ENCODE data around the gene CNGA3.

DNA sequence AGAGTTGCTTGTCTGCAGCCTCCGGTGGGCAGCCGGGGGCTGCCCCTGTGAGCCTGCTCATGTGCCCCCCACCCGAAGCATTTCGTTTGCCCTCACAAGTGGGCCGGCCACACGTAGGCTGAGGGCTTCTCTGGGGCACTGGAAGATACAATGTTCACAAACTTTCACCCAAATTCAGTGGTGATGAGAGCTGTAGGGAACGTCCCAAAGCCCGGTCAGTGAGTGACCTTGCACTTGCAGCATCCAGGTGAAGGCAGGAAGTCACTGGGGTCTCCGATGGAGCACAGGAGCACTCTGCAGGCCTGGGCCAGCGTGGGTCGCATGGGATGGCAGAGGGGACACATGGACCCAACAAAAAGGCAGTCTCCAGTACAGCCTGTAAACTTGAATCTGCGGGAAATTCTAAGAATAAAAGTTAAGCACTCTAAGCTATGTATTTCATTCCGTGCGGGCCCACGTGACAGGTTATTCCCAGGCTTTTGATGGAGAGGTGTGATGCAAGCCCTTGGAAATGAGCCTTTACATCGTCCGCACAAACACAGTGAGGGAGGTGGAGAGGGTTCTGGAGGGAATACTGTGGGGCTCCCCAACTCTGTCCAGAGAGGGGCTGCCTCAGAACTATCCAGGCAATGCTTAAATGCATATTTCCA is 42.5 kb downstream of the CNGA3 start:
- TF ChIP-seq SPI1 (IDR thresholded peaks at IDR 0.05; ENCODE audit: borderline replicate concordance, low read depth) (no peak), POLR2AphosphoS5 (IDR thresholded peaks at IDR 0.05; ENCODE audit: low read depth) (no peak)
- TF ChIP-seq, protein P1, sequence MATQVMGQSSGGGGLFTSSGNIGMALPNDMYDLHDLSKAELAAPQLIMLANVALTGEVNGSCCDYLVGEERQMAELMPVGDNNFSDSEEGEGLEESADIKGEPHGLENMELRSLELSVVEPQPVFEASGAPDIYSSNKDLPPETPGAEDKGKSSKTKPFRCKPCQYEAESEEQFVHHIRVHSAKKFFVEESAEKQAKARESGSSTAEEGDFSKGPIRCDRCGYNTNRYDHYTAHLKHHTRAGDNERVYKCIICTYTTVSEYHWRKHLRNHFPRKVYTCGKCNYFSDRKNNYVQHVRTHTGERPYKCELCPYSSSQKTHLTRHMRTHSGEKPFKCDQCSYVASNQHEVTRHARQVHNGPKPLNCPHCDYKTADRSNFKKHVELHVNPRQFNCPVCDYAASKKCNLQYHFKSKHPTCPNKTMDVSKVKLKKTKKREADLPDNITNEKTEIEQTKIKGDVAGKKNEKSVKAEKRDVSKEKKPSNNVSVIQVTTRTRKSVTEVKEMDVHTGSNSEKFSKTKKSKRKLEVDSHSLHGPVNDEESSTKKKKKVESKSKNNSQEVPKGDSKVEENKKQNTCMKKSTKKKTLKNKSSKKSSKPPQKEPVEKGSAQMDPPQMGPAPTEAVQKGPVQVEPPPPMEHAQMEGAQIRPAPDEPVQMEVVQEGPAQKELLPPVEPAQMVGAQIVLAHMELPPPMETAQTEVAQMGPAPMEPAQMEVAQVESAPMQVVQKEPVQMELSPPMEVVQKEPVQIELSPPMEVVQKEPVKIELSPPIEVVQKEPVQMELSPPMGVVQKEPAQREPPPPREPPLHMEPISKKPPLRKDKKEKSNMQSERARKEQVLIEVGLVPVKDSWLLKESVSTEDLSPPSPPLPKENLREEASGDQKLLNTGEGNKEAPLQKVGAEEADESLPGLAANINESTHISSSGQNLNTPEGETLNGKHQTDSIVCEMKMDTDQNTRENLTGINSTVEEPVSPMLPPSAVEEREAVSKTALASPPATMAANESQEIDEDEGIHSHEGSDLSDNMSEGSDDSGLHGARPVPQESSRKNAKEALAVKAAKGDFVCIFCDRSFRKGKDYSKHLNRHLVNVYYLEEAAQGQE (IDR thresholded peaks at IDR 0.05; ENCODE audit: insufficient replicate concordance, low read depth): no peak
- TF ChIP-seq, protein P2, sequence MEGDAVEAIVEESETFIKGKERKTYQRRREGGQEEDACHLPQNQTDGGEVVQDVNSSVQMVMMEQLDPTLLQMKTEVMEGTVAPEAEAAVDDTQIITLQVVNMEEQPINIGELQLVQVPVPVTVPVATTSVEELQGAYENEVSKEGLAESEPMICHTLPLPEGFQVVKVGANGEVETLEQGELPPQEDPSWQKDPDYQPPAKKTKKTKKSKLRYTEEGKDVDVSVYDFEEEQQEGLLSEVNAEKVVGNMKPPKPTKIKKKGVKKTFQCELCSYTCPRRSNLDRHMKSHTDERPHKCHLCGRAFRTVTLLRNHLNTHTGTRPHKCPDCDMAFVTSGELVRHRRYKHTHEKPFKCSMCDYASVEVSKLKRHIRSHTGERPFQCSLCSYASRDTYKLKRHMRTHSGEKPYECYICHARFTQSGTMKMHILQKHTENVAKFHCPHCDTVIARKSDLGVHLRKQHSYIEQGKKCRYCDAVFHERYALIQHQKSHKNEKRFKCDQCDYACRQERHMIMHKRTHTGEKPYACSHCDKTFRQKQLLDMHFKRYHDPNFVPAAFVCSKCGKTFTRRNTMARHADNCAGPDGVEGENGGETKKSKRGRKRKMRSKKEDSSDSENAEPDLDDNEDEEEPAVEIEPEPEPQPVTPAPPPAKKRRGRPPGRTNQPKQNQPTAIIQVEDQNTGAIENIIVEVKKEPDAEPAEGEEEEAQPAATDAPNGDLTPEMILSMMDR (IDR thresholded peaks at IDR 0.05; ENCODE audit: insufficient read depth, low read length): no peak

Measured in HL-60 (cell line).